Thyroid gland (tissue), 4 donors: Measurements from ENCODE around the gene AFAP1L2.

ENCODE experiments used
- CTCF ChIP-seq, 6 experiments: fragments of 200-600 bp in 3 of 6; fragments of 450-650 bp in 3 of 6; sonication (generic) in 3 of 6; IDR thresholded peaks; one replicate each; pipeline ENCODE4 v1.5.1; 2016 to 2019; ENCODE audit warnings: antibody characterized with exemption in 6 of 6, mild to moderate bottlenecking in 2 of 6, inconsistent platforms in 1 of 6, moderate library complexity in 1 of 6
- POLR2A ChIP-seq, 2 donors: fragments of 450-650 bp; IDR thresholded peaks; one replicate each; pipeline ENCODE4 v1.6.1; 2017; ENCODE audit warnings: antibody characterized with exemption in 2 of 2, mild to moderate bottlenecking in 2 of 2, moderate library complexity in 1 of 2

GRCh38 chr10:114379631-114380041 lies 24.7 kb downstream of the AFAP1L2 start:
- TF ChIP-seq POLR2A (IDR thresholded peaks at IDR 0.05) (no peak), CTCF (IDR thresholded peaks at IDR 0.05) (no peak)
